K562 (cell line): ENCODE results near the gene SPATS1. TPM values are rescaled to one million over a fixed set of nuclear protein-coding genes. Genes with fewer than 3 reads are reported as not detected.

Source experiments
- ASH1L ChIP-seq: fragments of 450-650 bp; IDR thresholded peaks from 2 replicates; pipeline ENCODE4 v1.6.1; 2018; ENCODE audit warnings: borderline replicate concordance, mild to moderate bottlenecking, low read depth; ENCODE audit not compliant: partially characterized antibody
- CBFA2T2 ChIP-seq: fragments of 450-650 bp; conservative IDR thresholded peaks from 2 replicates; pipeline ENCODE4 v1.6.1; 2017; ENCODE audit warnings: mild to moderate bottlenecking
- CBX2 ChIP-seq: fragments of 200-600 bp; sonication (generic); IDR thresholded peaks from one replicate; pipeline ENCODE4 v1.6.1; 2012; ENCODE audit warnings: mild to moderate bottlenecking, low read length, inconsistent platforms; ENCODE audit not compliant: insufficient read depth, poor library complexity, severe bottlenecking
- DNMT1 ChIP-seq: fragments of 450-650 bp; IDR thresholded peaks from 2 replicates; pipeline ENCODE4 v1.6.1; 2016; ENCODE audit warnings: antibody characterized with exemption, mild to moderate bottlenecking
- ESRRB ChIP-seq: fragments of 250-450 bp; sonication (Bioruptor Pico); IDR thresholded peaks from 2 replicates; pipeline ENCODE4 v1.5.0; 2020; ENCODE audit warnings: mild to moderate bottlenecking, moderate library complexity, borderline replicate concordance
- FOXJ3 ChIP-seq: sonication (generic); formaldehyde crosslinking; IDR thresholded peaks from 2 replicates; pipeline ENCODE4 v1.4.0; 2020; ENCODE audit warnings: mild to moderate bottlenecking, missing genetic modification reagents
- GABPB1 ChIP-seq: sonication (generic); formaldehyde crosslinking; IDR thresholded peaks from 2 replicates; pipeline ENCODE4 v1.8.0; 2022; ENCODE audit warnings: mild to moderate bottlenecking, missing genetic modification reagents
- GABPB2 ChIP-seq: fragments of 250-450 bp; sonication (Bioruptor Pico); conservative IDR thresholded peaks from 2 replicates; pipeline ENCODE4 v1.5.1; 2021; ENCODE audit warnings: mild to moderate bottlenecking
- IFI16 ChIP-seq: fragments of 250-450 bp; sonication (Bioruptor Pico); IDR thresholded peaks from 2 replicates; pipeline ENCODE4 v2.1.2; 2022; ENCODE audit warnings: mild to moderate bottlenecking, inconsistent platforms
- KDM1A ChIP-seq, 2 experiments: fragments of 450-650 bp; IDR thresholded peaks; 2 replicates each; pipeline ENCODE4 v1.6.1; 2016; ENCODE audit warnings: mild to moderate bottlenecking in 2 of 2
- NBN ChIP-seq: fragments of 450-650 bp; IDR thresholded peaks from 2 replicates; pipeline ENCODE4 v1.6.1; 2016; ENCODE audit warnings: low read depth, mild to moderate bottlenecking
- NFYB ChIP-seq: IDR thresholded peaks from 2 replicates; pipeline ENCODE4 v1.6.1; 2011; ENCODE audit warnings: mild to moderate bottlenecking, moderate library complexity; ENCODE audit not compliant: insufficient read length; ENCODE audit errors: extremely low read depth
- NR4A1 ChIP-seq, 2 experiments: fragments of 250-450 bp in 1 of 2; fragments of 450-650 bp in 1 of 2; sonication (Bioruptor Pico) in 1 of 2; IDR thresholded peaks; 2 replicates each; pipeline versions ENCODE4 v1.4.0 to v1.6.1; 2016 to 2020; ENCODE audit warnings: mild to moderate bottlenecking in 2 of 2, missing compliant biosample characterization in 1 of 2, missing genetic modification characterization in 1 of 2, moderate library complexity in 1 of 2
- SRSF9 ChIP-seq: fragments of 200-400 bp; formaldehyde crosslinking; IDR thresholded peaks from 2 replicates; pipeline ENCODE4 v1.6.1; 2017; ENCODE audit warnings: low read depth, low read length, borderline replicate concordance
- YY1 ChIP-seq, 3 experiments: IDR thresholded peaks; 2 replicates each; pipeline ENCODE4 v1.6.1; 2011; ENCODE audit warnings: low read length in 2 of 3, mild to moderate bottlenecking in 2 of 3, moderate library complexity in 2 of 3, borderline replicate concordance in 1 of 3, control low read depth in 1 of 3, low read depth in 1 of 3; ENCODE audit not compliant: insufficient read depth in 3 of 3, insufficient replicate concordance in 2 of 3, control insufficient read depth in 1 of 3, insufficient read length in 1 of 3; ENCODE audit errors: extremely low read depth in 1 of 3
- ZNF217 ChIP-seq: sonication (generic); formaldehyde crosslinking; IDR thresholded peaks from 2 replicates; pipeline ENCODE4 v1.8.0; 2022; ENCODE audit warnings: mild to moderate bottlenecking, missing genetic modification reagents
- ZNF239 ChIP-seq: fragments of 250-450 bp; sonication (Bioruptor Pico); IDR thresholded peaks from 2 replicates; pipeline ENCODE4 v1.4.0; 2020; ENCODE audit warnings: mild to moderate bottlenecking
- ZNF561 ChIP-seq: fragments of 450-650 bp; formaldehyde crosslinking; conservative IDR thresholded peaks from 2 replicates; pipeline ENCODE4 v1.4.0; 2020; ENCODE audit warnings: mild to moderate bottlenecking, moderate library complexity
- ZNF584 ChIP-seq: fragments of 200-800 bp; sonication (Bioruptor generic); IDR thresholded peaks from 2 replicates; pipeline ENCODE4 v1.6.1; 2016; ENCODE audit warnings: low read depth, mild to moderate bottlenecking, missing genetic modification characterization, missing compliant biosample characterization
- polyA plus RNA-seq, 8 experiments: library from polyadenylated mRNA; depleted of rRNA in 4 of 8; stranded (reverse) in 5 of 8; unstranded in 3 of 8; fragments of >200 nt; fragmentation: Nextera tagmentation in 2 of 8; fragmentation: Illumina TruSeq in 1 of 8; extraction: Ambion mirVana in 2 of 8; extraction: Trizol in 1 of 8; gene quantifications; 2 replicates each; pipeline versions ENCODE4 v1.2.1 to v1.2.3, GENCODE V29; 2011 to 2014; ENCODE audit warnings: inconsistent platforms in 1 of 8, missing spikeins in 1 of 8
- total RNA-seq, 7 experiments: library from RNA; depleted of rRNA in 6 of 7; stranded (reverse); fragments of >200 nt in 6 of 7; fragmentation: Illumina TruSeq in 2 of 7; extraction: Trizol in 2 of 7; gene quantifications; 2 replicates each; pipeline versions ENCODE4 v1.2.1 to v1.2.3, GENCODE V29; 2011 to 2021; ENCODE audit warnings: low replicate concordance in 1 of 7
- TF ChIP-seq, protein P1 (sequence below): fragments of 250-450 bp; sonication (Bioruptor Pico); IDR thresholded peaks from 2 replicates; pipeline ENCODE4 v1.9.0; 2021; ENCODE audit warnings: mild to moderate bottlenecking, inconsistent platforms
- TF ChIP-seq, protein P2 (sequence below): fragments of 250-450 bp; sonication (Bioruptor Pico); IDR thresholded peaks from 2 replicates; pipeline ENCODE4 v1.4.0; 2020
- TF ChIP-seq, protein P3 (sequence below): fragments of 450-650 bp; IDR thresholded peaks from one replicate; pipeline ENCODE4 v1.6.1; 2018; ENCODE audit warnings: mild to moderate bottlenecking, moderate library complexity; ENCODE audit not compliant: partially characterized antibody

SPATS1 gene
- total and polyA plus RNA-seq, 9 of the 15 experiments (the other 6 are each of a cell fraction or from before 2014, with no cell fraction given) = not detected

DNA sequence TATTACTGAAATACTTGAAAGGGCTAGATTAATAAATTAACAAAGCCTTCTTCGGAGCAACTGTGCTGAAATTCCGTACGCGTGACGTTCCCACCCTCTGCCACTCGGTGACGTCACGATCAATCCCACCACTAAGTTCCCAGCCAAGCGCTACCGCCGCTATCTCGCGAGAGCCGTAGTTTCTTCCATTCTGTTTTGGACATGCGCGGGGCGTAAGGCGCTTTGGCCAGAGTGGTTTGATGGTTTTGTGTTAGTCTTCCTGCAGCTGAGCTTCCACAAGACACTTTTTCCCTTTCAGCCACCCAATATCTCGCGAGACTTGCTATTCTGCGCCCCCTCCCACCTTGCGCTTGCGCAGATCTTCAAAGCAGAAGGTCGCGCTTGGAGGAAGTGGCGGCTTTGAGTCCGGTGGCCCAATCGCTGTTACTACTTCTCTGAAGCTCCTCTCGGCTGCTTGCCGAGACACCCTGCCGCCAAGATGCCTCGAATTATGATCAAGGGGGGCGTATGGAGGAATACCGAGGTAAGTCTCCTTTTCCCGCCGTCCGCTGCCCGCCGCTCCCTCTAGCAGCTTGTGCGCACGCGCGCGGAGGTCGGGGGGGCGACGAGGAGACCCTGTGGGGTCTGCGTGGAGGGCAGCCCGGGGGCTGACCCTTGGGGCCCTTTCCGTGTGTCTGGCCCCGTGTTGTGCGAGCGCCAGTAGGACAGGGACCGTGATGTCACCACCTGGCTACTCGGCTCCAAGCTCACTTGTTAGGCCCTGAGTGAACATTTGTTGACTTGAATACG, 45.1 kb downstream of the SPATS1 start, which contains the start of gene CDC5L (continued):
- TF ChIP-seq ASH1L (no peak), KDM1A (IDR thresholded peaks at IDR 0.05) (no peak), NBN (peak; percentile 98), CBFA2T2 (no peak), GABPB2 (no peak), ZNF561 (CRISPR knock-in tag) (no peak), FOXJ3 (CRISPR knock-in tag) (no peak), IFI16 (no peak), NR4A1 (CRISPR knock-in tag; IDR thresholded peaks at IDR 0.05) (peak; percentile 92), NR4A1 (tag; IDR thresholded peaks at IDR 0.05) (no peak), YY1 (IDR thresholded peaks at IDR 0.05; ENCODE audit: borderline replicate concordance in 1 of 3, control insufficient read depth in 1 of 3, extremely low read depth in 1 of 3, insufficient read depth in 3 of 3, insufficient read length in 1 of 3, insufficient replicate concordance in 2 of 3, low read depth in 1 of 3, low read length in 2 of 3) (peak in 1 of 3 experiments; percentile 53), DNMT1 (no peak), ZNF217 (CRISPR knock-in tag) (no peak), ZNF584 (no peak), CBX2 (no peak), GABPB1 (CRISPR knock-in tag) (peak; percentile 68), ESRRB (no peak), NFYB (no peak), ZNF239 (CRISPR knock-in tag) (no peak), SRSF9 (no peak)
- TF ChIP-seq, protein P1, sequence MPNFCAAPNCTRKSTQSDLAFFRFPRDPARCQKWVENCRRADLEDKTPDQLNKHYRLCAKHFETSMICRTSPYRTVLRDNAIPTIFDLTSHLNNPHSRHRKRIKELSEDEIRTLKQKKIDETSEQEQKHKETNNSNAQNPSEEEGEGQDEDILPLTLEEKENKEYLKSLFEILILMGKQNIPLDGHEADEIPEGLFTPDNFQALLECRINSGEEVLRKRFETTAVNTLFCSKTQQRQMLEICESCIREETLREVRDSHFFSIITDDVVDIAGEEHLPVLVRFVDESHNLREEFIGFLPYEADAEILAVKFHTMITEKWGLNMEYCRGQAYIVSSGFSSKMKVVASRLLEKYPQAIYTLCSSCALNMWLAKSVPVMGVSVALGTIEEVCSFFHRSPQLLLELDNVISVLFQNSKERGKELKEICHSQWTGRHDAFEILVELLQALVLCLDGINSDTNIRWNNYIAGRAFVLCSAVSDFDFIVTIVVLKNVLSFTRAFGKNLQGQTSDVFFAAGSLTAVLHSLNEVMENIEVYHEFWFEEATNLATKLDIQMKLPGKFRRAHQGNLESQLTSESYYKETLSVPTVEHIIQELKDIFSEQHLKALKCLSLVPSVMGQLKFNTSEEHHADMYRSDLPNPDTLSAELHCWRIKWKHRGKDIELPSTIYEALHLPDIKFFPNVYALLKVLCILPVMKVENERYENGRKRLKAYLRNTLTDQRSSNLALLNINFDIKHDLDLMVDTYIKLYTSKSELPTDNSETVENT (CRISPR knock-in tag) = no peak; the same call in 1 of the 2 replicates
- TF ChIP-seq, protein P2, sequence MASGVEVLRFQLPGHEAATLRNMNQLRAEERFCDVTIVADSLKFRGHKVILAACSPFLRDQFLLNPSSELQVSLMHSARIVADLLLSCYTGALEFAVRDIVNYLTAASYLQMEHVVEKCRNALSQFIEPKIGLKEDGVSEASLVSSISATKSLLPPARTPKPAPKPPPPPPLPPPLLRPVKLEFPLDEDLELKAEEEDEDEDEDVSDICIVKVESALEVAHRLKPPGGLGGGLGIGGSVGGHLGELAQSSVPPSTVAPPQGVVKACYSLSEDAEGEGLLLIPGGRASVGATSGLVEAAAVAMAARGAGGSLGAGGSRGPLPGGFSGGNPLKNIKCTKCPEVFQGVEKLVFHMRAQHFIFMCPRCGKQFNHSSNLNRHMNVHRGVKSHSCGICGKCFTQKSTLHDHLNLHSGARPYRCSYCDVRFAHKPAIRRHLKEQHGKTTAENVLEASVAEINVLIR (CRISPR knock-in tag) = peak; percentile 91
- TF ChIP-seq, protein P3, sequence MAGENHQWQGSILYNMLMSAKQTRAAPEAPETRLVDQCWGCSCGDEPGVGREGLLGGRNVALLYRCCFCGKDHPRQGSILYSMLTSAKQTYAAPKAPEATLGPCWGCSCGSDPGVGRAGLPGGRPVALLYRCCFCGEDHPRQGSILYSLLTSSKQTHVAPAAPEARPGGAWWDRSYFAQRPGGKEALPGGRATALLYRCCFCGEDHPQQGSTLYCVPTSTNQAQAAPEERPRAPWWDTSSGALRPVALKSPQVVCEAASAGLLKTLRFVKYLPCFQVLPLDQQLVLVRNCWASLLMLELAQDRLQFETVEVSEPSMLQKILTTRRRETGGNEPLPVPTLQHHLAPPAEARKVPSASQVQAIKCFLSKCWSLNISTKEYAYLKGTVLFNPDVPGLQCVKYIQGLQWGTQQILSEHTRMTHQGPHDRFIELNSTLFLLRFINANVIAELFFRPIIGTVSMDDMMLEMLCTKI = no peak
